Measurements from ENCODE around the gene HAUS3.
"Not testable (repeated sequence)": the region's sequence is repeated elsewhere in the genome, so short reads cannot be mapped to it uniquely, and the experiment has no call there.

HAUS3 gene

DNA sequence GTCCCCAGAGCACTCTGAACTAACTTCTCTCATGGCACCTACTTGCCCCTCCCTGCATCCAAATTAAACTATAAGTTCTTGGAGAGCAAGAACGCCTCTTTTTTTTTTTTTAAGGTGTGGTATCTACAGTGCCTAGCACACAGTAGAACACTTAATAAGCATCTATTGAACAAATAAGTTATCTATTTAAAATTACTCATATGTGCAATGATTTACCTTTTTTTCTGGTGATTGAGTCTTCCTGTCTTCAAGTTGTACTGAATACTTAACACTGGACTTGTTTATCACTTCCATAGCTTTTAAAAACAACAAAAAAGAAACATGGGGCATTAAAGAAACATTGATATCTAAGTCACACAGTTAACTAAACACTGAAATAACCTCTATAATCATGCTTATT lies 29.1 kb downstream of the HAUS3 start:
- DNase-seq = no peak

GRCh38 chr4:2202789-2203188 lies 39.1 kb downstream of the HAUS3 start:
- DNase-seq = not testable (repeated sequence)

DNA sequence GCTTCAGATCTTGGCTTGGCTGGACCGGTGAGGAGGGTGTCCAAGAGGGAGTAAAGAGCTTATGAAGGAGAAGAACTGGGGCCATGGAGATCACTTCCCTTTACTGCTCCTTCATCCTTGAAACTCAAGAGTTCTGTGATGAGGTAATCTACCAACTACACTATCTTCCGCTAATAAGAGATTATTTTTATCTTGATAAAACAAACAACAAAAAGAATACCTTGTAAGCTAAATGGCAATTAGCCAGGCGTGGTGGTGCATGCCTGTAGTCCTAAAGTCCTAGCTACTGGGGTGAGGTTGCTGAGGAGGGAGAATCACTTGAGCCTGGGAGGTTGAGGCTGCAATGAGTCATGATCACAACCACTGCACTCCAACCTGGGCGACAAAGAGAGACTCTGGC lies 47.4 kb downstream of the HAUS3 start:
- no peak for DNase-seq

- no peak for DNase-seq
Observed at GRCh38 chr4:2193326-2193725, 48.6 kb downstream of the HAUS3 start.

- DNase-seq = no peak
Observed at GRCh38 chr4:2186865-2187172, 55.1 kb downstream of the HAUS3 start.

DNA sequence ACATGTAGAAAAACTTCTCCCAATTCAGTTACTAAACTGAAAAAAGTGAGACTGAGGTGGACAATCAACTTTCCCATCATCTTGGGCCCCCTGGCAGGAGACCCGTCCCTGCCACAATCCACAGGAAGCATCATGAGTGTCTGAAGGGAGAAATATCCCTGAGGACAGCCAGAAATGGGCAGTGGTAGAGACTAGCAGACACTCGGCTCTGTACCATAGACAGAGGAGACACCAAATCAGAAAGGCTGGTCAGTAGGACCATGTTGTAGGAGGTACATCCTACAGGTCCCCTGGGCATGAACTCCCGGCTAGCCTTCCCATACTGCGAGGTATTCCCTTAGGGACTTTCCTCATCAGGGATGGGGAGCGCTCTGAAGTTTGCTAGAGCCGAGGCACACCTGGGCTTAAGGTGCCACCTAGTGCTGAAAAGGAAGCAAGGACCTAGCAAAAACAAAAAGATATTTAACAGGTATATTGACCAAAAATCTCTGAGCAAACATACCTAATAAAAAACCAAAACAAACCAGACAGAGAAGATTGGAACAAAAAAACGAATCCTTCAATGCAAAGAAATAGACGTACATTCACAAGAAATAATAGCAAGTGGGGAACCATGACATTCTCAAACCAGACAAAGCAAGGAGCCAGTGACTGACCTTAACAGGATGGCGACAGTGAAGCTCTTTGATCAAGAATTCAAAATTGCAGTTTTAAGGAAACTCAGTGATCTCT lies 55.6 kb downstream of the HAUS3 start:
- no peak for DNase-seq

- no peak for DNase-seq
Observed at GRCh38 chr4:2183394-2183793, 58.5 kb downstream of the HAUS3 start.

DNA sequence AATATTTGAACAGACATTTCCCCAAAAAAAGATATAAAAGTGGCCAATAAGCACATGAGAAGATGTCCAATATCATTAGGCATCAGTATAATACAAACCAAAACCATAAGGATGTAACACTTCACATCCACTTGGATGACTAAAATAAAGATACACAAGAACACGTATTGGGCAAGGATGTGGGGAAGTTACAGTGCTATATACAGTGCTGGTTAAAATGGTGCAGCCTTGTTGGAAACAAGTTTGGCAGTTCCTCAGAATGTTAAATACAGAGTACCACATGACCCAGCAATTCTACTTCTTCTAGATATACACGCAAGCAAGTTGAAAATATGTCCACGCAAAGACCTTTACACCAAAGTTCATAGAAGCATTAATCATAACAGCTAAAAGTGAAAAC lies 58.9 kb downstream of the HAUS3 start:
- no peak for DNase-seq

DNA sequence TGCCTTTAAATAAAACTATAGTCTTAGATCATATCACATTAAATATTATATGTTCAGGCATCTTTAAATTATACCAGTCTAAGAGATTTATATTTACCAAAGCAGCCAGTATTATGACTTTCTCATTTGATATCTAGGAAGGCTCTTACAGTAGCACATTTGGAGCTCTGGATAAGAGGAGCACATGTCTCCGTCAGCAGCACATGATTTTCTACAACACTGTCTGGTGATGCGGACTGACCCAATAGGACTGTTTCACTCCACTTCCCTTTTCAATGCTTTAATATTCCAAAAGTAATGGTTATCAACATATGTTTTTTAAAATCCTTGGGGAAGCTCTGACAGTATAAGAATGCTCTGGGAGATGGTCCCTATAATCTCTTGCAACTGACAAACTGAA lies 61.5 kb downstream of the HAUS3 start:
- DNase-seq = no peak

DNA sequence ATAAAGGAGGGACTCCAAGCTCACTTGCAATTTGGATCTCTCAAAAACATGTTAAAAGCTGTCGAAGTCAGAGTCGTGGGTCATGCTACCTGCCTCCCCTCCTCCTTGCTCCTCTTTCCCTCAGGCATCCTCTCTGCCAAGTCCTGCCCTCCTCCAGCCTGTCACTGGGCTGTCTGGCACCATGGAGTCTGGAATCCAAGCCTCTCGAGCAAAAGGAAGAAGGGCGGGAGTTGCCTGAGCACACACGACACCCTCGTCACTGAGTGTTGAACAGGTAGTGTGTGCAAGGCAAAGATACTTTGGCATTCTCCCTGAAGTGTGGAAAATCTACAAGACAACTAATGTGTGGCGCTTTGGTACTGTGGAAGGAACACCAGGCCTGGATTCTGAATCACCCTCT lies 62.2 kb downstream of the HAUS3 start:
- no peak for DNase-seq

DNA sequence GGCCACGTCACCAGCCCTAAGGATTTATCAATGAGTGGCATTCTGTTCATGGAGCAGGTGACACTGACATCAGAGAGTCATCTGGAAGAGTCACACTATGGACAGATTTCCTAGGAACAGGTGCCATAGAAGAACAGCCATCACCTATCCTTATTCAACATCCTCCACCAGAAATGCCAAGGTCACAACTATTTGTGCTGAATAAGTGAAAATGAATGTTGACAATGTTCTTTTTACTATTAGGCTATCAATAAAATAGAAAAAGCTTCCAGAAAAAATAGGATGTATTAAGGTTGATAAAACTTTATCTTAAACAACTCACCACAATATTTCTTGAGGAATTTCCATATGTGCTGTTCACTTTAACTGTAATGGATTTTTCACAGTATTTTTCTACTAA lies 62.9 kb downstream of the HAUS3 start:
- no peak for DNase-seq

Data from NCI-H2081 treated with DMSO at 0.1 percent for 48 hours (cell line).